GM12878 (cell line): ENCODE data around the gene SGTA. TPM values are rescaled to one million over a fixed set of nuclear protein-coding genes. Genes with fewer than 3 reads are reported as not detected.

Source experiments
- ATAC-seq: fragments of 200-7000 bp; cut with Tn5 transposase; 3 replicates; pipeline ENCODE4 v1.9.1; 2020; ENCODE audit warnings: mild to moderate bottlenecking, moderate library complexity
- BruUV-seq: library from RNA; stranded (reverse); fragments of 400-500 nt; replicated peaks from 2 replicates; lab custom pipeline; 2021; lab: Mats Ljungman, UMichigan
- CTCF ChIA-PET: fragments of 300-600 bp; sonication (Branson Sonifier 250); formaldehyde crosslinking; extraction: SDS; loops from one replicate; lab custom pipeline; 2021; ENCODE audit warnings: inconsistent platforms; lab: Yijun Ruan, JAX
- POLR2A ChIA-PET: fragments of 350-600 bp; formaldehyde crosslinking; extraction: SDS; loops from one replicate; lab custom pipeline; 2021; ENCODE audit warnings: inconsistent platforms; lab: Charles Lee
- RAD21 ChIA-PET: fragments of 300-600 bp; sonication (Branson Sonifier 250); formaldehyde crosslinking; loops from one replicate; lab custom pipeline; 2023; ENCODE audit warnings: antibody characterized with exemption; ENCODE audit not compliant: unreplicated experiment; lab: Charles Lee
- SMC1A ChIA-PET: fragments of 300-600 bp; sonication (Branson Sonifier 250); formaldehyde crosslinking; loops from one replicate; lab custom pipeline; 2023; ENCODE audit not compliant: unreplicated experiment, uncharacterized antibody; lab: Charles Lee
- DNase-seq: peaks from one replicate; pipeline ENCODE4 v3.0.0-alpha.2; 2011; ENCODE audit warnings: low read depth, low spot score
- FAIRE-seq: peaks from 3 replicates; lab custom pipeline; 2011; peaks lifted over from hg19 to GRCh38; lab: Jason Lieb, UNC
- H2AFZ ChIP-seq: 2 replicates; pipeline ENCODE4 v1.6.0; 2011; ENCODE audit warnings: low read depth, low read length, control low read depth; ENCODE audit not compliant: control insufficient read depth
- H3K27ac ChIP-seq: 2 replicates; pipeline ENCODE4 v1.5.1; 2011; ENCODE audit warnings: control low read depth; ENCODE audit not compliant: control insufficient read depth, insufficient read depth
- H3K27me3 ChIP-seq, 2 experiments: replicated peaks in 1 of 2; 2 replicates each; pipeline versions ENCODE4 v1.6.0 to v1.6.1; 2011; ENCODE audit warnings: low read length in 1 of 2; ENCODE audit not compliant: control insufficient read depth in 2 of 2, insufficient read depth in 2 of 2
- H3K36me3 ChIP-seq, 2 experiments: 2 replicates each; pipeline ENCODE4 v1.5.1; 2011; ENCODE audit warnings: low read length in 1 of 2; ENCODE audit not compliant: control insufficient read depth in 2 of 2, insufficient read depth in 2 of 2
- H3K4me1 ChIP-seq: 2 replicates; pipeline ENCODE4 v1.6.1; 2011; ENCODE audit warnings: mild to moderate bottlenecking, low read length, moderate library complexity, mixed read lengths; ENCODE audit not compliant: control insufficient read depth, insufficient read depth
- H3K4me2 ChIP-seq: 2 replicates; pipeline ENCODE4 v1.6.0; 2011; ENCODE audit warnings: control low read depth; ENCODE audit not compliant: control insufficient read depth, insufficient read depth
- H3K4me3 ChIP-seq: fragments of 200-600 bp; sonication (generic); 2 replicates; pipeline ENCODE4 v1.5.1; 2016
- H3K79me2 ChIP-seq: 2 replicates; pipeline ENCODE4 v1.6.0; 2011; ENCODE audit warnings: low read length; ENCODE audit not compliant: control insufficient read depth, insufficient read depth
- H3K9ac ChIP-seq: 2 replicates; pipeline ENCODE4 v1.8.0; 2011; ENCODE audit warnings: low read length, control low read depth, mixed read lengths; ENCODE audit not compliant: control insufficient read depth, insufficient read depth
- H3K9me3 ChIP-seq: replicated peaks from 3 replicates; pipeline ENCODE4 v1.5.1; 2011; ENCODE audit warnings: mild to moderate bottlenecking, low read length; ENCODE audit not compliant: control insufficient read depth, insufficient read depth
- H4K20me1 ChIP-seq: 2 replicates; pipeline ENCODE4 v1.6.0; 2011; ENCODE audit not compliant: control insufficient read depth, insufficient read depth
- BRCA1 ChIP-seq: IDR thresholded peaks from 2 replicates; pipeline ENCODE4 v1.6.1; 2011; ENCODE audit warnings: low read depth, low read length, improper control_type of control experiment
- CBFB ChIP-seq: IDR thresholded peaks from 2 replicates; pipeline ENCODE4 v1.6.1; 2016; ENCODE audit warnings: antibody characterized with exemption, low read depth
- CREM ChIP-seq: IDR thresholded peaks from 2 replicates; pipeline ENCODE4 v1.6.1; 2014; ENCODE audit warnings: antibody characterized with exemption, low read depth
- EP300 ChIP-seq, 2 experiments: fragments of 150-350 bp in 1 of 2; IDR thresholded peaks; 2 replicates each; pipeline ENCODE4 v1.6.1; 2011 to 2012; ENCODE audit warnings: low read depth in 2 of 2, low read length in 2 of 2, borderline replicate concordance in 1 of 2, improper control_type of control experiment in 1 of 2, inconsistent platforms in 1 of 2; ENCODE audit not compliant: control insufficient read depth in 1 of 2
- FOXM1 ChIP-seq: IDR thresholded peaks from 2 replicates; pipeline ENCODE4 v1.6.1; 2012; ENCODE audit warnings: low read depth, mild to moderate bottlenecking, inconsistent platforms, low read length, moderate library complexity
- PAX5 ChIP-seq: IDR thresholded peaks from 2 replicates; pipeline ENCODE4 v1.6.1; 2011; ENCODE audit warnings: low read depth, low read length, borderline replicate concordance
- SP1 ChIP-seq: IDR thresholded peaks from one replicate; pipeline ENCODE4 v1.6.1; 2011; ENCODE audit warnings: low read depth, low read length
- TARDBP ChIP-seq: IDR thresholded peaks from 2 replicates; pipeline ENCODE4 v1.6.1; 2016; ENCODE audit warnings: borderline replicate concordance
- TCF3 ChIP-seq: IDR thresholded peaks from 2 replicates; pipeline ENCODE4 v1.6.1; 2012; ENCODE audit warnings: low read depth, mild to moderate bottlenecking, low read length, borderline replicate concordance; ENCODE audit not compliant: insufficient read depth
- ZNF274 ChIP-seq: IDR thresholded peaks from one replicate; pipeline ENCODE4 v1.8.0; 2011; ENCODE audit not compliant: insufficient read length, insufficient read depth
- ZSCAN29 ChIP-seq: fragments of 450-650 bp; IDR thresholded peaks from 2 replicates; pipeline ENCODE4 v1.6.1; 2017; ENCODE audit warnings: mild to moderate bottlenecking, moderate library complexity
- WGBS: methylation state at CpG from one replicate; pipeline ENCODE4 v1.1.6; 2016; ENCODE audit warnings: low lambda C conversion rate; ENCODE audit not compliant: insufficient replicate concordance, insufficient coverage; ENCODE audit errors: missing lambda C conversion rate; 5-methylcytosine and 5-hydroxymethylcytosine counted together
- in situ Hi-C: fragments of 300-500 bp; cut with MboI; formaldehyde crosslinking; loops from 9 replicates; pipeline ENCODE4 v1.14.3; 2018; ENCODE audit warnings: mixed read lengths
- intact Hi-C: fragments of 100-400 bp; cut with micrococcal nuclease; formaldehyde crosslinking; loops from one replicate; pipeline ENCODE4 v1.14.2; 2022; ENCODE audit not compliant: unreplicated experiment
- polyA plus RNA-seq, 11 experiments: library from polyadenylated mRNA; depleted of rRNA in 4 of 11; unstranded in 6 of 11; stranded (reverse) in 5 of 11; fragments of >200 nt; fragmentation: Nextera tagmentation in 4 of 11; fragmentation: Illumina TruSeq in 1 of 11; extraction: Ambion mirVana in 4 of 11; extraction: Trizol in 1 of 11; gene quantifications; 1 replicate in 1 of 11; 2 replicates in 10 of 11; pipeline versions ENCODE4 v1.2.1 to v1.2.3, GENCODE V29; 2011 to 2016; ENCODE audit warnings: inconsistent platforms in 2 of 11, missing spikeins in 2 of 11, low read depth in 1 of 11
- total RNA-seq, 4 experiments: library from RNA; depleted of rRNA in 3 of 4; stranded (reverse); fragments of >200 nt in 3 of 4; fragmentation: Illumina TruSeq in 1 of 4; extraction: Trizol in 1 of 4; gene quantifications; 2 replicates each; pipeline versions ENCODE4 v1.2.1 to v1.2.3, GENCODE V29; 2013 to 2021

SGTA gene
- total and polyA plus RNA-seq, 10 of the 15 experiments (the other 5 are each of a cell fraction or from before 2014, with no cell fraction given), result 2.0 to 102 (median 48.2) TPM

DNA sequence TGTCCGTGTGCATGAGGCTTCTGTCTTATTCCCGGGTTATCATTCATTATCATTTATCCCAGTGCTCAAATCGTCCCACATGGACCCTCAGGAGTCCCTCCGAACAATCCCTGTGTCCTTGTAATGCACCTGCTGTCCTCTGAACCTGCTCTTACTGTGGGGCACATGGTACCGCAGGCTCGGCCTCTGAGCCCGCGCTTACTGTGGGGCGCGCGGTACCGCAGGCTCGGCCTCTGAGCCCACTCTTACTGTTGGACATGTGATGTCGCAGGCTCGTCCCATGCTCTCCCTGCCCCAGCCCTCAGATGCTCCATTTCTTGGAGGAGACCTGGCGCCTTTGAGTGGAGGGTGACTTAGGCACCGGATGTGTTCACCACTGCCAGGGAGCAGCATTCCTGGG, 19.8 kb upstream of the SGTA start:
- CTCF ChIA-PET, result no interaction called here
- RAD21 ChIA-PET, result no interaction called here
- no peaks in the 10 kb centered on the region for H3K79me2 ChIP-seq
- no peaks in the 10 kb centered on the region for H3K4me1 ChIP-seq
- intact Hi-C loops (no loop called here), in situ Hi-C loops (no loop called here)
- DNase-seq, result no peak
- TF ChIP-seq CREM (no peak), PAX5 (no peak), ZSCAN29 (no peak), FOXM1 (no peak), TARDBP (no peak), SP1 (no peak), TCF3 (no peak), CBFB (no peak), ZNF274 (no peak), BRCA1 (no peak), EP300 (IDR thresholded peaks at IDR 0.05; ENCODE audit: borderline replicate concordance in 1 of 2, control insufficient read depth in 1 of 2, low read depth in 2 of 2, low read length in 2 of 2) (no peak)
- no peak overlapping the region for H2AFZ ChIP-seq
- H3K36me3 ChIP-seq, result peaks cover 19 to 54% of the 10 kb centered on the region in 2 experiments
- no peaks in the 10 kb centered on the region for H3K27me3 ChIP-seq
- no TSS peak for BruUV-seq
- no peaks in the 10 kb centered on the region for H4K20me1 ChIP-seq
- POLR2A ChIA-PET, result no interaction called here
- no peak for ATAC-seq
- no peak overlapping the region for H3K4me2 ChIP-seq
- 97% methylated on average over 17 of the region's 17 CpGs for WGBS
- H3K27ac ChIP-seq, result no peak overlapping the region
- H3K9ac ChIP-seq, result no peak overlapping the region
- H3K9me3 ChIP-seq, result no peaks in the 10 kb centered on the region; the same call in 2 of the 3 replicates
- SMC1A ChIA-PET, result interaction anchor here (1.9 kb wide), 1 partner anchor 155 kb away, joined by 4 read pairs; no protein-coding TSS in a partner anchor
- FAIRE-seq, result no peak
- no peak overlapping the region for H3K4me3 ChIP-seq
